Measurements from ENCODE around the gene RFK. TPM values are rescaled to one million over a fixed set of nuclear protein-coding genes. Genes with fewer than 3 reads are reported as not detected.

Gene RFK
- total RNA-seq, 1 experiment from 2014 or later, result 12.0 TPM

- H2AFZ ChIP-seq (ENCODE audit: low read length), result no peak overlapping the region
- H3K18ac ChIP-seq (ENCODE audit: insufficient read length, low read depth, low read length), result no peak overlapping the region
- H3K79me2 ChIP-seq (ENCODE audit: insufficient read depth, low read length), result no peaks in the 10 kb centered on the region
- no peak overlapping the region for H3K9ac ChIP-seq (ENCODE audit: extremely low read depth, insufficient read length, low read length)
- no peak overlapping the region for H3K14ac ChIP-seq (ENCODE audit: insufficient read depth, low read length)
- no peak overlapping the region for H2BK120ac ChIP-seq (ENCODE audit: low read depth, low read length, poor library complexity, severe bottlenecking)
- H4K91ac ChIP-seq (ENCODE audit: insufficient read length, low read depth, low read length), result no peak overlapping the region
- no peak overlapping the region for H3K4me3 Mint-ChIP-seq
- peaks cover 2 to 14% (median 10%) of the 10 kb centered on the region in 3 experiments; a peak in 6 of 7 replicates for H3K36me3 Mint-ChIP-seq (ENCODE audit: insufficient read depth in 1 of 3, low read depth in 3 of 3)
- peaks cover 5% of the 10 kb centered on the region for H3K9me3 ChIP-seq (ENCODE audit: control insufficient read depth, low read depth, low read length)
- no peak overlapping the region for H2BK5ac ChIP-seq (ENCODE audit: insufficient read length, low read length)
- no peaks in the 10 kb centered on the region for H3K4me1 ChIP-seq (ENCODE audit: insufficient read depth, low read length)
- DNase-seq, result no peak
- H2BK20ac ChIP-seq (ENCODE audit: low read depth, low read length, poor library complexity, severe bottlenecking), result no peak overlapping the region
- no CpG with 5 or more reads among the region's 10 CpGs for WGBS (ENCODE audit: extremely low coverage, insufficient read length, low lambda C conversion rate)
- H3K23ac ChIP-seq (ENCODE audit: insufficient read length, low read depth, low read length), result no peak overlapping the region
- H3K4me1 Mint-ChIP-seq, result peaks cover 2% of the 10 kb centered on the region in 2 experiments; a peak in 2 of 4 replicates
- H4K5ac ChIP-seq (ENCODE audit: insufficient read length, low read depth, low read length), result no peak overlapping the region
- no peaks in the 10 kb centered on the region for H3K23me2 ChIP-seq (ENCODE audit: insufficient read length, low read depth, low read length, poor library complexity, severe bottlenecking)
- H3T11ph ChIP-seq (ENCODE audit: low read length), result no peak overlapping the region
- H3K27ac Mint-ChIP-seq, result no peak overlapping the region
- H2BK12ac ChIP-seq (ENCODE audit: insufficient read length, low read depth, low read length), result no peak overlapping the region
- no peaks in the 10 kb centered on the region for H3K27me3 ChIP-seq (ENCODE audit: insufficient read depth, low read length)
- no peak overlapping the region for H3K4ac ChIP-seq (ENCODE audit: low read depth, low read length)
- no peak for TF ChIP-seq CTCF (conservative IDR thresholded peaks at IDR 0.05)
- H3K27me3 Mint-ChIP-seq (ENCODE audit: low read depth), result 0 out of 2 replicates have a peak, but pooled peaks cover 2% of the 10 kb centered on the region
- no peak overlapping the region for H3K4me2 ChIP-seq (ENCODE audit: insufficient read depth, insufficient read length, low read length)
- peaks cover 19 to 21% of the 10 kb centered on the region in 2 experiments for H3K9me3 Mint-ChIP-seq
- H3K56ac ChIP-seq (ENCODE audit: insufficient read length, low read depth, low read length), result no peak overlapping the region
- H4K8ac ChIP-seq (replicated peaks; ENCODE audit: insufficient read length, low read depth, low read length), result no peak overlapping the region
- no peak overlapping the region for H3K27ac ChIP-seq (ENCODE audit: insufficient read length, low read depth, low read length)
- no peaks in the 10 kb centered on the region for H3K79me1 ChIP-seq (ENCODE audit: insufficient read depth, low read depth, low read length, poor library complexity, severe bottlenecking)
- no peak overlapping the region for H2AK5ac ChIP-seq (ENCODE audit: insufficient read length, low read length)
- no peak overlapping the region for H2BK15ac ChIP-seq (ENCODE audit: low read depth, low read length)
- H4K20me1 ChIP-seq (ENCODE audit: control insufficient read depth, insufficient read depth, insufficient read length), result no peaks in the 10 kb centered on the region
These were observed 47.5 kb upstream of the RFK start for GRCh38 chr9:76441551-76442322.
